OCI-LY7 (cell line): ENCODE data around the gene DNAAF8.

Experiments
- CTCF ChIP-seq: fragments of 200-600 bp; sonication (generic); conservative IDR thresholded peaks from 2 replicates; pipeline ENCODE4 v1.5.1; 2014; ENCODE audit warnings: mild to moderate bottlenecking, antibody characterized with exemption, low read length, moderate library complexity, mixed read lengths
- EZH2phosphoT487 ChIP-seq: fragments of 200-600 bp; sonication (generic); IDR thresholded peaks from 2 replicates; pipeline ENCODE4 v1.6.1; 2018; ENCODE audit warnings: low read depth, borderline replicate concordance, mild to moderate bottlenecking, mixed run types, antibody characterized with exemption, low read length, moderate library complexity, mixed read lengths

- TF ChIP-seq CTCF (no peak), EZH2phosphoT487 (no peak)
These were observed 43.2 kb upstream of the DNAAF8 start for GRCh38 chr16:4690946-4691665.
